ENCODE results near the gene ZSCAN5B.
"Not testable (repeated sequence)": the region's sequence is repeated elsewhere in the genome, so short reads cannot be mapped to it uniquely, and the experiment has no call there.

ZSCAN5B gene, protein sequence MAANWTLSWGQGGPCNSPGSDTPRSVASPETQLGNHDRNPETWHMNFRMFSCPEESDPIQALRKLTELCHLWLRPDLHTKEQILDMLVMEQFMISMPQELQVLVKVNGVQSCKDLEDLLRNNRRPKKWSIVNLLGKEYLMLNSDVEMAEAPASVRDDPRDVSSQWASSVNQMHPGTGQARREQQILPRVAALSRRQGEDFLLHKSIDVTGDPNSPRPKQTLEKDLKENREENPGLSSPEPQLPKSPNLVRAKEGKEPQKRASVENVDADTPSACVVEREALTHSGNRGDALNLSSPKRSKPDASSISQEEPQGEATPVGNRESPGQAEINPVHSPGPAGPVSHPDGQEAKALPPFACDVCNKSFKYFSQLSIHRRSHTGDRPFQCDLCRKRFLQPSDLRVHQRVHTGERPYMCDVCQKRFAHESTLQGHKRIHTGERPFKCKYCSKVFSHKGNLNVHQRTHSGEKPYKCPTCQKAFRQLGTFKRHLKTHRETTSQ

DNA sequence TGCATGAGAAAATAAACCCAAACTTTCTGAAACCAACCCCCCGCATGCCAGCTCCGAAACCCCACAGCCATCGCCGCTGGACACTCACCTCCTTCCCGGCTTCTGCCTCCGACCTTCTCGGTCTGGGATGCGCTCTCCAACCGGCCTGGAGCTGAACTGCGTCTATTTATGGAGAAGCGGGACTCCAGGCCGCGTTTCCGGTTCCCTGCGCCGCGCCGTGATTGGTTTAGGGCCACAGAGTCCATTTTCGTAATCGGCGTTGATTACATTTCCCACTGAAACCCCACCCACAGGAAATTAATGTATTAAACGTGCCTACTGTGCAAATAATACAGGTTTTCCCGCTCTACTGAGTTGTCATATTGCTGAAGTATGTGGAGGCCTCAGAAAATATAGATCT lies at the start of gene ZSCAN5B:
ZSCAN5B (minus strand) TSS at position 138 of the 400 bp plus-strand sequence. CDS start 4,731 bp downstream, outside the sequence.
- in situ Hi-C loops (cut with MboI; ENCODE audit: low sequenced_read_pairs): not testable (repeated sequence)

DNA sequence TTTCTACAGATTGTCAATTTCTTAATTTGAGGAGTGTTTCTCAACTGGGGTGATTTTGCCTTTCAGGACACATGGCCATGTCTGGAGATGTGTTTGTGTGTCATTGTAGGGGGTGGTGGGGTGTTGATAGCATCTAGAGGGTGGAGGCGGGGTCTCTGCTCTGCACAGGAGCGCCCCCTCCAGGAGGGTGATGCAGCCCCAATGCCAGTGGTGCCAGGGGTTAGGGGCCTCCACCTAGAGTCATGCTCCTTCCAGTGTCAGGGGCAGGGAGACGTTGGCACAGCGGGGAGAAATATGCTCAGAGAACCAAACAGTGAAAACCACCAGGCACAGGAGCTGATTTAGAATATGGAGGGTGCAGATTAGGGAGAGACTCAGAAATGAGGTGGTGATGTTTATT lies 48.2 kb upstream of the ZSCAN5B start:
- in situ Hi-C loops (cut with MboI; ENCODE audit: low sequenced_read_pairs): not testable (repeated sequence)

DNA sequence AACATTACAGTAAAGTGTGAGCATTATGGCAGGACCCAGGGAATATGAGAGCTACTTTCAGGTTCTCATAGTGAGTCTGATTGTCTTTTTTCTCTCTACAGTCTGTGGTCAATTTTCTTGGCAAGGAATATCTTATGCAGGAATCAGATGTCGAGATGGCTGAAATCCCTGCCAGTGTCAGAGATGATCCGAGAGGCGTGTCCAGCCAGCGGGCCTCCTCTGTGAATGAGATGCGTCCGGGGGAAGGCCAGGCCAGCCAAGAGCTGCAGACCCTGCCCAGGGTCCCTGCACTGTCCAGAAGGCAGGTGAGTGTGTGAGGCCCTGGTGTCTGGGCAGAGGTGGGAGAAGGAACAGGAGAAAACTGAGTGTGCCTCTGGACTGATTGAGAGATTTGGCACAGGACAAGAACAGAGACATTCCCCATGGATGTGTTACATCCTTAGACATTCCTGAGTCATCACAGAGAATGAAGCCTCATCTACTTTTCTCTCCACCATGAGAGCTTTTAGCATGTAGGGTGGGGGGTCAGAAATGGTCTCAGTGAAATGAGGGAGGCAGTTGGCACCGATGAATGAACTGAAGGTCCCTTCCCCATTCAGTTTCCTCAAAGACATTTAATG lies 47.6 kb upstream of the ZSCAN5B start:
- in situ Hi-C loops (cut with MboI; ENCODE audit: low sequenced_read_pairs): no loop called here

DNA sequence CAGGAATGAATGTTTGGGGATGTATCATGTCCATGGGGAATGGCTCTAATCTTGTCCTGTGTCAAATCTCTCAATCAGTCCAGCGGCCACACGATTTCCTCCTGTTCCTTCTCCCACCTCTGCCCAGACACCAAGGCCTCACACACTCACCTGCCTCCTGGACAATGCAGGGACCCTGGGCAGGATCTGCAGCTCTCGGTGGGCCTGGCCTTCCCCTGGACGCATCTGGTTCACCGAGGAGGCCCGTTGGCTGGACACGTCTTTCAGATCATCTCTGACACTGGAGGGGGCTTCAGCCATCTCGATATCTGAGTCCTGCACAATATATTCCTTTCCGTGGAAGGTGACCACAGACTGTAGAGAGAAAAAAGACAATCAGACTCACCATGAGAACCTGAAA lies 25.9 kb upstream of the ZSCAN5B start:
- in situ Hi-C loops (cut with MboI; ENCODE audit: low sequenced_read_pairs): no loop called here

DNA sequence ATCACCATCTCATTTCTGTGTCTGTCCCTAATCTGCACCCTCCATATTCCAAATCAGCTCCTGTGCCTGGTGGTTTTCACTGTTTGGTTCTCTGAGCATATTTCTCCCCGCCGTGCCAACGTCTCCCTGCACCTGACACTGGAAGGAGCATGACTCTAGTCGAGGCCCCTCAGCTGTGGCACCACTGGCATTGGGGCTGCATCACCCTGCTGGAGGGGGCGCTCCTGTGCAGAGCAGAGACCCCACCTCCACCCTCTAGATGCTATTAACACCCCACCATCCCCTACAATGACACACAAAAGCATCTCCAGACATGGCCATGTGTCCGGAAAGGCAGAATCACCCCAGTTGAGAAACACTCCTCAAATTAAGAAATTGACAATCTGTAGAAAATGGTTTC lies 25.3 kb upstream of the ZSCAN5B start:
- in situ Hi-C loops (cut with MboI; ENCODE audit: low sequenced_read_pairs): no loop called here

DNA sequence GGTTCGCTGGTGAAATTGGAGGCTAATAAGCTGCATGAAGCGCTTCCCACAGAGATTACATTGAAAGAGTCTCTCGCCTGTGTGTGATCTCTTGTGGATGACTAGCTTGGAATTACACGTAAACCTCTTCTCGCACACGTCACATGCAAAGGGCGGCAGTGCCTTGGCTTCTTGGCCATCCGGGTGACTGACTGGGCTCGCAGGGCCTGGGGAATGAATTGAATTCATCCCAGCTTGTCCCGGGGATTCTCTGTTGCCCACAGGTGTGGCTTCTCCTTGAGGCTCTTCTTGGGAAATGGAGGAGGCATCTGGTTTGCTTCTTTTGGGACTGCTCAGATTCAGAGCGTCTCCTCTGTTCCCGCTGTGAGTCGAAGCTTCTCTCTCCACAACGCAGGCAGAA lies 24.3 kb upstream of the ZSCAN5B start:
- in situ Hi-C loops (cut with MboI; ENCODE audit: low sequenced_read_pairs): no loop called here

DNA sequence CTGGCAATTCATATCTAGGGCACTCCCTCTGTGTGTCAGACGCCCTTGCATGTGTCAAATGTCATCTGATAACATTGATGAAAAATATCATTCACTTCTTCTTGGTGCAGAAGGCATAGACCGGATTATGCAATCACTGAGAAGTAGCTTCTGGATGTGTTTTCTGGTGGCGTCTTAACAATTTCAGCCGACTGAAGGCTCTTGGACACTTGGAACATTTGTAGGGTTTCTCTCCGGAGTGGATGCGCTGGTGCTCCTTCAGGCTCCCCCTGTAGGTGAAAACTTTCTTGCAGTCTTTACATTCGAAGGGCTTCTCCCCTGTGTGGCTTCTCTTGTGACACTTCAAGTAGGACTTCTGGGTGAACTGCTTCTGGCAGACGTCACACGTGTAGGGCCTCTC lies 23.9 kb upstream of the ZSCAN5B start:
- in situ Hi-C loops (cut with MboI; ENCODE audit: low sequenced_read_pairs): not testable (repeated sequence)

DNA sequence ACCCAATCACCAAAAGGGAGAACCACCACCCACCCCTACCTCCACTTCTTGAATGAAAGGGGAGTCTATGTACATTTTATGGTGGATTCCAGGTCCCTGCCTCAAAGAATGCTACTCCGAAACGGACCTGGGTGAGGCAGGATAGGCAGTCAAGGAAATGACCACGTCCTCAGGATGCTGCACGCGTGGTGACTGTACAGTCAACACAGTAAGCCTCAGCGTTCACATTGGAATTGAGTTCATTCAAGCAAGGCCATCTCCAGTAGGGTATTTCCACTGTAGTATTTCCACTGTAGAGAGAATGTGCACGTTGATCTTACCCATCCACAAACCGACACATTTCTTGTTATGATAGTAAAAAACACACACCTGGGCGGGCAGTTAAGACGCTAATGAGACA lies 21.4 kb upstream of the ZSCAN5B start:
- in situ Hi-C loops (cut with MboI; ENCODE audit: low sequenced_read_pairs): no loop called here

DNA sequence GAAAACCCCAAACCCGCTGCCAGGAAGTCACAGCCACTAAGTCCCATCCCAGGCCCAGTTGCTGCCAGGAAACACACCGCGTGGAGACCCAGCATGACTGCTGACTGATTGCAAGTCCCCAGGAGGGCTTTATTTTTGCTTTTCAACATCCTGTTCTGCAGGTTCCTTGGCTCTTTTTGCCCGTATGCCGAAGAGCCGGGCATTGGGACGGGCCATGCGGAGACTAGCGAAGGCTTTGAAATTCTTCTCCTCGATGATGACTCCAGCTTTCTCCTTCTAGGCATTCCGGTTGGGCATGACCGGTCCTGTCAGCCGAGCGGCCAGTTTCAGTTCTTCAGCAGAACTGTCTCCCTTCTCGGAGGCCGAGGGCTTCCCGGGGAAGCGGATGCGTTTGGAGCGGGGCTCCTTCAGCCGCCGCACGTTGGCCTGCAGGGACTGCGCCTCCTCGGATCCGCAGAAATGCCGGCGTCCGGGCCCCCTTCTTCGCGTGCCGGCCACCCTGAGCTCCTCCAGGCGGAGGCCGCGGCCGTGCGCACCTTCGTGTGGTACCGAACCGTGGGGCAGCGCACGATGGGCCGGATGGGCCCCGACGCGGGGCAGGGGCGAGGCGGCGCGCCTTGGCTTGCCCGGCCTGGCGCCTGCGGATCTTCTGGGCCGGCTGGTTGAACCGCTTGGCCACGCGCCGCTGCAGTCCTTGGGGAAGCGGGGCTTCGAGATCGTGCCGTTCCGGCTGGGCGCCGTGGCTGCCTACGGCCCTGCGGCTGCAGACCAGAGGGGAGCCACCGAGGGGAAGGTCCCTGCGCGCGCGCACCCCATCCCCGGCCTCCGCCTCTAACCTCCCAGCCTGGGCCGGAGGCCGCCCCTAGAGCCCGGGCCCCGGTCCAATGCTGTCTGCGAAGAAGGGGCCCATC lies 19.7 kb upstream of the ZSCAN5B start:
- in situ Hi-C loops (cut with MboI; ENCODE audit: low sequenced_read_pairs): no loop called here

DNA sequence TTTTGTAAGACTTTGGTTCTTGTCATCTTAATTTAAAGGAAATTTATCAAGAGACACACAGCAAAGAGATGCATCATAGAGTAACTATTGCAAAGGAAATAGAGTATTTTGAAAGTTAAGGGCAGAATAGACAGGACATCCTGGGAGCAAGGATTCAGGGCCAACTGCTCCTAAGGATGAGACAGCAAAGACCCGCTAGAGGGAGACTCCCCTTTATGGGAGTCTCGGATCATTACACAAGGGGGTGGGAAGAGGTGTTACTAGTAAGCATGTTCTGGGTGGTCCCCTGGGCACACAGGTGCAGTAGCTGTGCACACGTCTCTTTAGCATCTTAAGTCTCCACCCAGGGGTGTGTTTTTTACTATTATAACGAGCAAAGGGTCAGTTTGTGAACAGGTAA lies 14.1 kb upstream of the ZSCAN5B start:
- in situ Hi-C loops (cut with MboI; ENCODE audit: low sequenced_read_pairs): no loop called here

DNA sequence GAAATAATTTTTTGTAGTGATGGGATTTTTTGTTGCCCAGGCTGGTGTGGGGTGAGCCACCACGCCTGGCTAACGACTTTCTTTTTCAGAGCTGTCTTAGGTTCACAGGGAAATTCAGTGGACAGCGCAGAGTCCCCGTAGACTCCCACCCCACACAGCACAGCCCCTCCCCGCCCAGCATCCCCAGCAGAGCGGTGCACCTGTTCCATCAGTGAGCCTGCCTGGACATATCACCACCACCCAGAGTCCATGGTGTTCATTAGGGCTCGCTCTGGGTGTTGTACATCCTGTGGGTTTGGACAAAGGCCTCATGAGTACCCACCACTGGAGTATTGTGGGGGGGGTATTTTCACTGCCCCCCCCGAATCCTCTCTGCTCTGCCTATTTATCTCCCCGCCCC lies 12.5 kb upstream of the ZSCAN5B start:
- in situ Hi-C loops (cut with MboI; ENCODE audit: low sequenced_read_pairs): not testable (repeated sequence)

DNA sequence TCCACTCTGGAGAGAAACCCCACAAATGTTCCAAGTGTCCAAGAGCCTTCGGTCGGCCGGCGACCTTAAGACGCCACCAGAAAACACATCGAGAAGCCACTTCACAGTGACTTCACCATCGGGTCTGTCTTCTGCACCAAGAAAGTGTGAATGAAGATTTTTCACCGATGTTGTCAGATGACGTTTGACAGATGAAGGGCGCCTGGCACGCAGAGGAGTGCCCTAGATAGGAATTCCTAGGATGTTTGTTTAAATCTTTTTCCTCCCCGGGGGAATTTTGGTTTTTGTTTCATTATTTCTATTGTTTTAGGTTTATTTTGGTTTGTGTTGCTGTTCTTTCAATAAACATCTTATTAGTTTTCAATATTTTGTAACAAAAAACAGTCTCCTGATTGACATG lies 11.5 kb upstream of the ZSCAN5B start:
- in situ Hi-C loops (cut with MboI; ENCODE audit: low sequenced_read_pairs): no loop called here

DNA sequence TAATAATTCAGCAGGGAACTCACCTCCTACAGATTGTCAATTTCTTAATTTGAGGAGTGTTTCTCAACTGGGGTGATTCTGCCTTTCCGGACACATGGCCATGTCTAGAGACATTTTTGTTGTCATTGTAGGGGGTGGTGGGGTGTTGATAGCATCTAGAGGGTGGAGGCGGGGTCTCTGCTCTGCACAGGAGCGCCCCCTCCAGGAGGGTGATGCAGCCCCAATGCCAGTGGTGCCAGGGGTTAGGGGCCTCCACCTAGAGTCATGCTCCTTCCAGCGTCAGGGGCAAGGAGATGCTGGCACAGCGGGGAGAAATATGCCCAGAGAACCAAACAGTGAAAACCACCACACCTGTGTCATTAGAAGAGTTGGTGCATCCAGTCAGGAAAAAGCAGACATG lies 10.0 kb upstream of the ZSCAN5B start:
- in situ Hi-C loops (cut with MboI; ENCODE audit: low sequenced_read_pairs): not testable (repeated sequence)

DNA sequence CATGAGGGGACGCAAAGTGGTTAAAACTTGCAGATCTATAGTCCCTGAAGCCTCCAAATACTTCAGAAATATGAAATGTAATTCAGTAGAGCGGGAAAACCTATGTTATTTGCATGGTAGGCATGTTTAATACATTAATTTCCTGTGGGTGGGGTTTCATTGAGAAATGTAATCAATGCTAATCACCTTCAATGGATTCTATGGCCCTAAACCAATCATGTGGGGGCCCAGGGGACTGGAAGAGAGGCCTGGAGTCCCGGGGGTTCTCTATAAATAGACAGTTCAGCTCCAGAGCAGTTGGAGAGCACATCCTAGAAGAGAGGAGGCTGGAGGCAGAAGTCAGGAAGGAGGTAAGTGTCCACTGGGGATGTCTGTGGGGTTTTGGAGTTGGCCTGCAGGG lies 4.4 kb upstream of the ZSCAN5B start, which contains the start of gene ZSCAN5C:
ZSCAN5C (plus strand) TSS at position 301 of the 400 bp plus-strand sequence. CDS start 3,641 bp downstream, outside the sequence.
- in situ Hi-C loops (cut with MboI; ENCODE audit: low sequenced_read_pairs): no loop called here

DNA sequence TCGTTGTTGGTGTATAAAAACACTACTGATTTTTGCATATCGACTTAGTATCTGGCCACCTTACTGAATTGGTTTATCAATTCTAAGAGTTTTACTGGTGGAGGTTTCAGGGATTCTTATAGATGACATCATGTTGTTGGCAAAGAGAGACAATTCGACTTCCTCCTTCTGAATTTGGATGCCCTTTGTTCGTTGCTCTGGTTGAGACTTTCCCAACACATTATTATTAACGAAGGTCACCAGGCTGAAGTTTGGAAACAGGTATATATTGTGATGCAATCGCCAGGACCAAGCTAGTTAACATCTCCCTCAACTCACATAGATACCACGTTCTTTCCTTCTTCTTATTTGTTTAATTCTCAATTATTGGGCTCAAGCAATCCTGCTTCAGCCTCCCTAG lies 2.1 kb upstream of the ZSCAN5B start:
- in situ Hi-C loops (cut with MboI; ENCODE audit: low sequenced_read_pairs): no loop called here

DNA sequence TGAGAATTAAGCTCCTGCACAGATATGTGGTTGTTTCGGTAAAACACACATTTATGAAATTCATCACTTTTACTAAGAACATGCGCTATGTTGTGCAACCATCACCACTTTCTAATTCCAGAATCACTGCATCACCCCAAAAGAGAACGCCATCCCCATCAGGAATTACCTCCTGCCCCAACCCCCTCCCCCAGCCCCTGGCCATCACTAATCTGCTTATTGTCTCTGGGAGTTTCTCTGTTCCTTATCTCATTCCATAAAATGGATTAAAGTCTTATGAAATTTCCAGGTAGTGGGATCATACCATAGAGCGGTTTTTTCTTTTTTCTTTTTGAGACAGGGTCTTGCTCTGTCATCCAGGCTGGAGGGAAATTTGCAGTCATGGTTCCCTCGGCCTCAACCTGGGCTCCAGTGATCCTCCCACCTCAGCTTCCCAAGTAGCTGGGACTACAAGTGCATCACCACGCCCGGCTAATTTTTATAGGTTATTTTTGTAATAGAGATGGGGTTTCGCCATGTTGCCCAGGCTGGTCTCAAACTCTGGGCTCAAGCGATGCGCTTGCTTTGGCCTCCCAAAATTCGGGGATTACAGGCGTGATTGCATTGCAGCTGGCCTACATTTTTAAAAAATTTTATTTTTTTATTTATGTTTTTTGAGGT lies 3.5 kb downstream of the ZSCAN5B start:
- in situ Hi-C loops (cut with MboI; ENCODE audit: low sequenced_read_pairs): no loop called here

DNA sequence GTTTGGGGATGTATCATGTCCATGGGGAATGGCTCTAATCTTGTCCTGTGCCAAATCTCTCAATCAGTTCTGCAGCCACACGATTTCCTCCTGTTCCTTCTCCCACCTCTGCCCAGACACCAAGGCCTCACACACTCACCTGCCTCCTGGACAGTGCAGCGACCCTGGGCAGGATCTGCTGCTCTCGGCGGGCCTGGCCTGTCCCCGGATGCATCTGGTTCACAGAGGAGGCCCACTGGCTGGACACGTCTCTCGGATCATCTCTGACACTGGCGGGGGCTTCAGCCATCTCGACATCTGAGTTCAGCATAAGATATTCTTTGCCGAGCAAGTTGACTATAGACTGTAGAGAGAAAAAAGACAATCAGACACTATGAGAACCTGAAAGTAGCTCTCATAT lies 5.9 kb downstream of the ZSCAN5B start:
- in situ Hi-C loops (cut with MboI; ENCODE audit: low sequenced_read_pairs): no loop called here

DNA sequence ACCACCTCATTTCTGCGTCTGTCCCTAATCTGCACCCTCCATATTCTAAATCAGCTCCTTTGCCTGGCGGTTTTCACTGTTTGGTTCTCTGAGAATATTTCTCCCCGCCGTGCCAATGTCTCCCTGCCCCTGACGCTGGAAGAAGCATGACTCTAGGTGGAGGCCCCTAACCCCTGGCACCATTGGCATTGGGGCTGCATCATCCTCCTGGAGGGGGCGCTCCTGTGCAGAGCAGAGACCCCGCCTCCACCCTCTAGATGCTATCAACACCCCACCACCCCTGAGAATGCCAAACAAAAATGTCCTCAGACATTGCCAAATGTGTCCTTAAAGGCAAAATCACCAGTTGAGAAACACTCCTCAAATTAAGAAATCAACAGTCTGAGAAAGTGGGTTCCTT lies 6.5 kb downstream of the ZSCAN5B start:
- in situ Hi-C loops (cut with MboI; ENCODE audit: low sequenced_read_pairs): no loop called here

DNA sequence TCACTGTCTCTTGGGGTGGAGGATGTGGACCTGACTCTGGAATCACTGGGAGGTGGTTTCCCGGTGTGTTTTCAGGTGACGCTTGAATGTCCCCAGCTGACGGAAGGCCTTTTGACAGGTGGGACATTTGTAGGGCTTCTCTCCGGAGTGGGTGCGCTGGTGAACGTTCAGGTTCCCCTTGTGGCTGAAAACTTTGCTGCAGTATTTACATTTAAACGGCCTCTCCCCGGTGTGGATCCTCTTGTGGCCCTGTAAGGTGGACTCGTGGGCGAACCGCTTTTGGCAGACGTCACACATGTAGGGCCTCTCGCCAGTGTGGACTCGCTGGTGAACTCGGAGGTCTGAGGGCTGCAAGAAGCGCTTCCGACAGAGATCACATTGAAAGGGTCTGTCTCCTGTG lies 7.8 kb downstream of the ZSCAN5B start:
- in situ Hi-C loops (cut with MboI; ENCODE audit: low sequenced_read_pairs): no loop called here

DNA sequence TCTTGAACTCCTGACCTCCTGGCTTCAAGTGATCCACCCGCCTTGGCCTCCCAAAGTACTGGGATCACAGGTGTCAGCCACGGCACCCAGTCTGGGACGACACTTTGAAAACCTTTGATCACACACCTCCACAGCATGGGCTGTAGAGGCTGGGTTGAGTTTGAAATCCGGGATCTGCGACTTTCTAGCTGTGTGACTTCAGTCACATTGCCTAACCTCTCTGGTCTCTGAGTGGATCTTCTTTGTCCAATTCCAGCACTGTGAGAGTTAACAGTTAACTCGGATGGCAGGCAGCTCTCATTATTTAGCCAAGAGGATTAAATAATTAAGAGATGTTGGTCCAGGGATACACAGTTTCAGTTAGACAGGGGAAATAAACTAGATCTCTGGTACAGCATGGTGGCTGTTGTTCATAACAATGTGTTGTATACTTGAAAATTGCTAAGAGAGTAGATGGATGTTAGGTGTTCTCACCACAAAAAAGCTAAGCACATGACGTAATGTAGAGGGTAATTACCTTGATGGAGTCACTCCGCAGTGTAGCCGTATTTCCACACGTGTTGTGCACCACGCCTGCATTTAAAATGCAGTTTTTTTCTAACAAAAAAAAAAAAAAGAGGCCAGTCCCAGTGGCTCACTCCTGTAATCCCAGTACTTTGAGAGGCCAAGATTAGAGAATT lies 19.9 kb downstream of the ZSCAN5B start:
- in situ Hi-C loops (cut with MboI; ENCODE audit: low sequenced_read_pairs): loop anchor here (10.0 kb wide), 1 partner anchor 103 kb away; no protein-coding TSS in a partner anchor

Data from HL-60/S4 treated with retinoic acid at 250 ng/mL for 4 days and 3 days (cell line).